Measurements from ENCODE around the gene RIOK1. TPM values are rescaled to one million over a fixed set of nuclear protein-coding genes. Genes with fewer than 3 reads are reported as not detected.
A peak's percentile ranks its signal among the peaks of the same experiment; 100 is the strongest.

Gene RIOK1
- total and polyA plus RNA-seq, 12 donors: 7.0 to 13.4 (median 11.0) TPM

DNA sequence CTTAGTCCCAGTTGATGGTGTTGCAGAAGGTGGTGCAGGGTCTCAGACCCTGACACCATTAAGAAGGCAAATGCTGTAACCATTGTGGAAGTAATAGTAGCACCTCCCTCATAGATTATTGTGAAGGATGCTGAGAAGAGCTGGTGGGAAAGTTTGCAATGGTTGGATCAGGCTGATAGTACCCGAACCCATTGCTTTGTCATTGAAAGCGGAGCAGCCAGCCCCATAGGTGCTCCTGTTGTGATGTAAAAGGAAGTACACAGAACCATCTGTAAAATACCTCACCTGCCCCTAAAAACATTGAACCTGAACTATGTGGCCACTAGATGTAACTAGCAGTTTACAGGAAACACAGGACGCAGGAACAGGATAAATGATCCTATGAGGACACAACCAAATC is 31.5 kb downstream of the RIOK1 start:
- Histone ChIP-seq H3K27ac (no peak overlapping the region), H3K4me3 (no peak overlapping the region), H3K4me1 (peaks cover 0 to 3% (median 0%) of the 10 kb centered on the region in 9 donors), H3K9me3 (no peaks in the 10 kb centered on the region), H3K27me3 (no peaks in the 10 kb centered on the region), H3K36me3 (peaks cover 0 to 34% (median 20%) of the 10 kb centered on the region in 9 donors)
- no peak for DNase-seq
- intact Hi-C loops (cut with DNase I): loop anchor here in 6 of 10 donors (5.0 to 10.0 kb wide), 4 partner anchors 121 to 194 kb away; partner anchors contain the start of gene DSP (in 3 of the 6)
- TF ChIP-seq, protein P1, sequence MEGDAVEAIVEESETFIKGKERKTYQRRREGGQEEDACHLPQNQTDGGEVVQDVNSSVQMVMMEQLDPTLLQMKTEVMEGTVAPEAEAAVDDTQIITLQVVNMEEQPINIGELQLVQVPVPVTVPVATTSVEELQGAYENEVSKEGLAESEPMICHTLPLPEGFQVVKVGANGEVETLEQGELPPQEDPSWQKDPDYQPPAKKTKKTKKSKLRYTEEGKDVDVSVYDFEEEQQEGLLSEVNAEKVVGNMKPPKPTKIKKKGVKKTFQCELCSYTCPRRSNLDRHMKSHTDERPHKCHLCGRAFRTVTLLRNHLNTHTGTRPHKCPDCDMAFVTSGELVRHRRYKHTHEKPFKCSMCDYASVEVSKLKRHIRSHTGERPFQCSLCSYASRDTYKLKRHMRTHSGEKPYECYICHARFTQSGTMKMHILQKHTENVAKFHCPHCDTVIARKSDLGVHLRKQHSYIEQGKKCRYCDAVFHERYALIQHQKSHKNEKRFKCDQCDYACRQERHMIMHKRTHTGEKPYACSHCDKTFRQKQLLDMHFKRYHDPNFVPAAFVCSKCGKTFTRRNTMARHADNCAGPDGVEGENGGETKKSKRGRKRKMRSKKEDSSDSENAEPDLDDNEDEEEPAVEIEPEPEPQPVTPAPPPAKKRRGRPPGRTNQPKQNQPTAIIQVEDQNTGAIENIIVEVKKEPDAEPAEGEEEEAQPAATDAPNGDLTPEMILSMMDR (IDR thresholded peaks at IDR 0.05): no peak
- WGBS, 2 donors: 91 to 94% methylated on average over 3 of the region's 3 CpGs
- no peak for ATAC-seq

DNA sequence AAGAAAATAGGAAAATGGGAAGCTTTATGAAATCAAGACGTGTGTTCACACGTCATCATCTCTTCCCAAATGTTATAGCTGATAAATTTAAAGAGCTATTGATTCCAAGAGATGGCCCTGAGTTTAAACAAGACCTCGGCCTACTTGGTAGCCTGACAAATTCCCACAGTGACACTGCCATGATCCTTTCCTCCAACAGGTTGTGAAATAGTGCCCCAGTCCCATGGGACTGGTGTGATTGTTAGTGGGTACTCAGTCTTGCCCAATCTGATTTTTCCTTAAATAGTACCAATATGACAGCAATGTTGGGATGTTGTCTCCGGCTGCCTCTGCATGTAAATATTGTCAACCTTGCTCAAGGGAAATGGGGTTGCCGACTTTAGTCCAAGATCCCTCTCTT is 34.5 kb downstream of the RIOK1 start:
- TF ChIP-seq, protein P1 (IDR thresholded peaks at IDR 0.05): no peak
- Histone ChIP-seq H3K27ac (no peak overlapping the region), H3K4me1 (peaks cover 0 to 3% (median 0%) of the 10 kb centered on the region in 9 donors), H3K4me3 (no peak overlapping the region), H3K36me3 (peaks cover 0 to 4% (median 0%) of the 10 kb centered on the region in 9 donors), H3K9me3 (no peaks in the 10 kb centered on the region), H3K27me3 (no peaks in the 10 kb centered on the region)
- DNase-seq: no peak
- no peak for ATAC-seq
- 85 to 89% methylated on average over 5 of the region's 5 CpGs for WGBS, 2 donors
- intact Hi-C loops (cut with DNase I): loop anchor here in 7 of 10 donors (1.0 to 10.0 kb wide), 5 partner anchors 118 to 191 kb away; partner anchors contain the start of gene DSP (in 3 of the 7)

DNA sequence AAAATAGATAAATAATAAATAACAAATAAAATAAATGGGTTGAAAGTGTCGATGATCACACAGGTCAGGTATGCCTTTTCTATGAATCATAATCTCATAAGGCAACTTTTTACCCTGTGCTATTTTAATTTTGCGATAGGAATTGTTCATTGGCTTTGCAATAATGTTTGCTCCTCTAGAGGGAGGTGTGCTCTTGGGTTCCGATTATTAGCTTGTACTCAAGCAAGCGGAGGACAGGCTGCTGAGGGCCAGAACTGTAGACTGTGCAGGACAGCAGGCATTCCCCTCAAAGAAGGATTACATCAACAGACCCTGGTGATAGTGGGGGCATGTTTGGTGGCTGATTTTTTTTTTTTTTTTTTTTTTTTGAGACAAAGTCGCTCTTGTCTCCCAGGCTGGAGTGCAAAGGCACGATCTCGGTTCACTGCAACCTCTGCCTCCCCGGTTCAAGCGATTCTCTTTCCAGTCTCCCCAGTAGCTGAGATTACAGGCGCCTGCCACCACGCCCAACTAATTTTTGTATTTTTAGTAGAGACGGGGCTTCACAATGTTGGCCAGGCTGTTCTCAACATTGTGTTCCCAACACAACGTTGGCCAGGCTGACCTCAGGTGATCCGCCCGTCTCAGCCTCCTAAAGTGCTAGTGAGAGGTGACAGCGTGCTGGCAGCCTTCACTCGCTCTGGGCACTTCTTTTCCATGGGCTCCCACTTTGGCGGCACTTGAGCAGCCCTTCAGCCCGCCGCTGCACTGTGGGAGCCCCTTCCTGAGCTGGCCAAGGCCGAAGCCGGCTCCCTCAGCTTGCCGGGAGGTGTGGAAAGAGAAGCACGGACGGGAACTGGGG is 35.6 kb downstream of the RIOK1 start:
- H3K36me3 ChIP-seq: no peaks in the 10 kb centered on the region
- peaks cover 0 to 3% (median 0%) of the 10 kb centered on the region in 9 donors for H3K4me1 ChIP-seq
- TF ChIP-seq, protein P1 (IDR thresholded peaks at IDR 0.05): peak in 8 of 9 donors; percentile 23 to 65 (median 51)
- ATAC-seq (peak; percentile 80 to 95 (median 93)), DNase-seq (peak; percentile 25 to 67)
- no peak overlapping the region for H3K4me3 ChIP-seq
- H3K27me3 ChIP-seq: no peaks in the 10 kb centered on the region
- 55 to 60% methylated on average over 25 of the region's 25 CpGs for WGBS, 2 donors
- peak overlapping the region in 5 of 10 donors; percentile 28 to 75 (median 52) for H3K27ac ChIP-seq
- intact Hi-C loops (cut with DNase I): loop anchor here in 9 of 10 donors (1.0 to 10.0 kb wide), 8 partner anchors 42 to 192 kb away; partner anchors contain the start of gene DSP (in 6 of the 9)
- H3K9me3 ChIP-seq: no peaks in the 10 kb centered on the region

DNA sequence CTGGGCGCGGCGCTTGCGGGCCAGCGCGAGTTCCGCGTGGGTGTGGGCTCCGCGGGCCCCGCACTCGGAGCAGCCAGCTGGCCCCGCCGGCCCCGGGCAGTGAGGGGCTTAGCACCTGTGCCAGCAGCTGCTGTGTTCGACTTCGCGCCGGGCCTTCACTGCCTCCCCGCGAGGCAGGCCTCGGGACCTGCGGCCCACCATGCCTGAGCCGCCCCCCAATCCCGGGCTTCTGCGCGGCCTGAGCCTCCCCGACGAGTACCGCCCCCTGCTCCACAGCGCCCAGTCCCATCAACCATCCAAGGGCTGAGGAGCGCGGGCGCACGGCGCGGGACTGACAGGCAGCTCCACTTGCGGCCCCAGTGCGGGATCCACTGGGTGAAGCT is 36.2 kb downstream of the RIOK1 start:
- DNase-seq: no peak
- H3K4me3 ChIP-seq: no peak overlapping the region
- H3K9me3 ChIP-seq: no peaks in the 10 kb centered on the region
- TF ChIP-seq, protein P1 (IDR thresholded peaks at IDR 0.05): no peak
- WGBS, 2 donors: 94 to 99% methylated on average over 39 of the region's 39 CpGs
- peaks cover 0 to 3% (median 0%) of the 10 kb centered on the region in 9 donors for H3K4me1 ChIP-seq
- no peaks in the 10 kb centered on the region for H3K27me3 ChIP-seq
- peak in 2 of 8 donors; percentile 14 to 24 for ATAC-seq
- intact Hi-C loops (cut with DNase I): loop anchor here in 9 of 10 donors (5.0 to 10.0 kb wide), 7 partner anchors 42 to 192 kb away; partner anchors contain the start of gene DSP (in 5 of the 9)
- H3K36me3 ChIP-seq: no peaks in the 10 kb centered on the region
- peak overlapping the region in 5 of 10 donors; percentile 28 to 75 (median 52) for H3K27ac ChIP-seq
